ENCODE measurements around the gene BPHL.
"Not testable (repeated sequence)": the region's sequence is repeated elsewhere in the genome, so short reads cannot be mapped to it uniquely, and the experiment has no call there.

Gene BPHL

DNA sequence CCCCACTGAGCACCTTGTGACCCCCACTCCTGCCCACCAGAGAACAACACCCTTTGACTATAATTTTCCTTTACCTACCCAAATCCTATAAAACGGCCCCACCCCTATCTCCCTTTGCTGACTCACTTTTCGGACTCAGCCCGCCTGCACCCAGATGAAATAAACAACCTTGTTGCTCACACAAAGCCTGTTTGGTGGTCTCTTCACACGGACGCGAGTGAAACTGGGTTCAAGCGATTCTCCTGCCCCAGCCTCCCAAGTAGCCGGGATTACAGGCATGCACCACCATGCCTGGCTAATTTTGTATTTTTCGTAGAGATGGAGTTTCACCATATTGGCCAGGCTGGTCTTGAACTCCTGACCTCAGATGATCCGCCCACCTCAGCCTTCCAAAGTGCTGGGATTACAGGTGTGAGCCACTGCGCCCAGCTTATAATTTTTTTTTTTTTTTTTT lies 55.2 kb downstream of the BPHL start:
- H3K4me3 ChIP-seq (ENCODE audit: insufficient read depth, low read length, poor library complexity, severe bottlenecking); H3K4me2 ChIP-seq (ENCODE audit: low read depth, low read length, poor library complexity, severe bottlenecking); H3K79me2 ChIP-seq (ENCODE audit: insufficient read depth, low read length); H2AFZ ChIP-seq (ENCODE audit: low read depth, low read length, severe bottlenecking); H3K9me3 ChIP-seq (ENCODE audit: insufficient read depth, low read length); H3K27me3 ChIP-seq (ENCODE audit: low read length); H3F3A ChIP-seq (ENCODE audit: insufficient read depth); H3K36me3 ChIP-seq (ENCODE audit: low read length); H4K20me1 ChIP-seq (ENCODE audit: low read depth, low read length); H3K9me2 ChIP-seq (replicated peaks; ENCODE audit: insufficient read depth, low read length); H3K27ac ChIP-seq (ENCODE audit: low read depth, low read length); H3K9ac ChIP-seq (ENCODE audit: low read length): not testable (repeated sequence)

GRCh38 chr6:3175715-3176402 lies 57.3 kb downstream of the BPHL start:
- Histone ChIP-seq H3F3A (ENCODE audit: insufficient read depth) (no peaks in the 10 kb centered on the region), H3K36me3 (ENCODE audit: low read length) (no peaks in the 10 kb centered on the region), H3K4me3 (ENCODE audit: insufficient read depth, low read length, poor library complexity, severe bottlenecking) (no peak overlapping the region), H3K79me2 (ENCODE audit: insufficient read depth, low read length) (no peaks in the 10 kb centered on the region), H3K9ac (ENCODE audit: low read length) (no peak overlapping the region), H3K9me3 (ENCODE audit: insufficient read depth, low read length) (no peaks in the 10 kb centered on the region), H3K27ac (ENCODE audit: low read depth, low read length) (no peak overlapping the region), H3K4me2 (ENCODE audit: low read depth, low read length, poor library complexity, severe bottlenecking) (no peak overlapping the region), H3K27me3 (ENCODE audit: low read length) (no peaks in the 10 kb centered on the region), H2AFZ (ENCODE audit: low read depth, low read length, severe bottlenecking) (peak overlapping the region; percentile 17), H4K20me1 (ENCODE audit: low read depth, low read length) (no peaks in the 10 kb centered on the region), H3K9me2 (replicated peaks; ENCODE audit: insufficient read depth, low read length) (no peaks in the 10 kb centered on the region)
- TF ChIP-seq CTCF (IDR thresholded peaks at IDR 0.05; ENCODE audit: insufficient read depth, low read length, poor library complexity, severe bottlenecking) (no peak), EZH2phosphoT487 (conservative IDR thresholded peaks at IDR 0.05; ENCODE audit: low read length) (no peak)

- TF ChIP-seq EZH2phosphoT487 (conservative IDR thresholded peaks at IDR 0.05; ENCODE audit: low read length) = no peak
- no peak for TF ChIP-seq CTCF (IDR thresholded peaks at IDR 0.05; ENCODE audit: insufficient read depth, low read length, poor library complexity, severe bottlenecking)
- Histone ChIP-seq H3K36me3 (ENCODE audit: low read length) (no peaks in the 10 kb centered on the region), H3K27ac (ENCODE audit: low read depth, low read length) (no peak overlapping the region), H2AFZ (ENCODE audit: low read depth, low read length, severe bottlenecking) (no peak overlapping the region), H3K27me3 (ENCODE audit: low read length) (no peaks in the 10 kb centered on the region), H3K9ac (ENCODE audit: low read length) (no peak overlapping the region), H3K9me2 (replicated peaks; ENCODE audit: insufficient read depth, low read length) (no peaks in the 10 kb centered on the region), H3F3A (ENCODE audit: insufficient read depth) (no peaks in the 10 kb centered on the region), H3K9me3 (ENCODE audit: insufficient read depth, low read length) (no peaks in the 10 kb centered on the region), H3K4me3 (ENCODE audit: insufficient read depth, low read length, poor library complexity, severe bottlenecking) (no peak overlapping the region), H3K79me2 (ENCODE audit: insufficient read depth, low read length) (no peaks in the 10 kb centered on the region), H3K4me2 (ENCODE audit: low read depth, low read length, poor library complexity, severe bottlenecking) (no peak overlapping the region), H4K20me1 (ENCODE audit: low read depth, low read length) (no peaks in the 10 kb centered on the region)
Observed at GRCh38 chr6:3176562-3177355, 58.2 kb downstream of the BPHL start.

DNA sequence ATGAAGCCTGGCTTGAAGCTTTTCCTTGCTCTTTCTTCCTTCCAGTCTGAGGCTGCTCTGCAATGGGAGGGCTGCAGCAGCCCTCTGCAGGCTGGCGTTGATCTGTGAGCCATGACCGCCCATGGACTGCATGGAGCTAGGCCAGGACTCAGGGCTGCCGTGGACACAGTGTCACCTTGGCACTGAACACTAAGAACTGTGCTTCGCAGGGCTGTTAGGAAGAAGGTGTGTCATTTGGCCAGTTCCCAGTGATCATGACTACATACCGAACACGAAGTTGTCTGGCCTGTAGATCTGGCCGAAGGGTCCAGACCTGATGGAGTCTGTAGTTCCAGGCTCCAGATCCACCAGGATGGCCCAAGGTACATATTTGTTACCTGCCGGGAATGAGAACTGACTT lies 60.2 kb downstream of the BPHL start:
- not testable (repeated sequence) for H3K79me2 ChIP-seq (ENCODE audit: insufficient read depth, low read length); H3K4me3 ChIP-seq (ENCODE audit: insufficient read depth, low read length, poor library complexity, severe bottlenecking); H3K9me3 ChIP-seq (ENCODE audit: insufficient read depth, low read length); H3F3A ChIP-seq (ENCODE audit: insufficient read depth); H3K9ac ChIP-seq (ENCODE audit: low read length); H3K27me3 ChIP-seq (ENCODE audit: low read length); H3K36me3 ChIP-seq (ENCODE audit: low read length); H3K9me2 ChIP-seq (replicated peaks; ENCODE audit: insufficient read depth, low read length); H3K4me2 ChIP-seq (ENCODE audit: low read depth, low read length, poor library complexity, severe bottlenecking); H2AFZ ChIP-seq (ENCODE audit: low read depth, low read length, severe bottlenecking); H4K20me1 ChIP-seq (ENCODE audit: low read depth, low read length); H3K27ac ChIP-seq (ENCODE audit: low read depth, low read length)

GRCh38 chr6:3179945-3180344 lies 61.4 kb downstream of the BPHL start:
- not testable (repeated sequence) for H3K36me3 ChIP-seq (ENCODE audit: low read length); H3F3A ChIP-seq (ENCODE audit: insufficient read depth); H3K27me3 ChIP-seq (ENCODE audit: low read length); H3K9me3 ChIP-seq (ENCODE audit: insufficient read depth, low read length); H3K4me2 ChIP-seq (ENCODE audit: low read depth, low read length, poor library complexity, severe bottlenecking); H3K9ac ChIP-seq (ENCODE audit: low read length); H2AFZ ChIP-seq (ENCODE audit: low read depth, low read length, severe bottlenecking); H3K27ac ChIP-seq (ENCODE audit: low read depth, low read length); H3K9me2 ChIP-seq (replicated peaks; ENCODE audit: insufficient read depth, low read length); H4K20me1 ChIP-seq (ENCODE audit: low read depth, low read length); H3K79me2 ChIP-seq (ENCODE audit: insufficient read depth, low read length); H3K4me3 ChIP-seq (ENCODE audit: insufficient read depth, low read length, poor library complexity, severe bottlenecking)
